A172 (cell line): Measurements from ENCODE around the gene TSTD1. TPM values are rescaled to one million over a fixed set of nuclear protein-coding genes. Genes with fewer than 3 reads are reported as not detected.
"Not testable (repeated sequence)": the region's sequence is repeated elsewhere in the genome, so short reads cannot be mapped to it uniquely, and the experiment has no call there.

ENCODE experiments used
- DNase-seq: peaks from one replicate; pipeline ENCODE4 v3.0.0-alpha.2; 2015; ENCODE audit warnings: low spot score
- total RNA-seq: library from RNA; depleted of rRNA; stranded (reverse); fragments of >200 nt; shearing (Covaris generic); gene quantifications from 2 replicates; pipeline ENCODE4 v1.2.3, GENCODE V29; 2014

Gene TSTD1
- total RNA-seq, 1 experiment from 2014 or later, result not detected

DNA sequence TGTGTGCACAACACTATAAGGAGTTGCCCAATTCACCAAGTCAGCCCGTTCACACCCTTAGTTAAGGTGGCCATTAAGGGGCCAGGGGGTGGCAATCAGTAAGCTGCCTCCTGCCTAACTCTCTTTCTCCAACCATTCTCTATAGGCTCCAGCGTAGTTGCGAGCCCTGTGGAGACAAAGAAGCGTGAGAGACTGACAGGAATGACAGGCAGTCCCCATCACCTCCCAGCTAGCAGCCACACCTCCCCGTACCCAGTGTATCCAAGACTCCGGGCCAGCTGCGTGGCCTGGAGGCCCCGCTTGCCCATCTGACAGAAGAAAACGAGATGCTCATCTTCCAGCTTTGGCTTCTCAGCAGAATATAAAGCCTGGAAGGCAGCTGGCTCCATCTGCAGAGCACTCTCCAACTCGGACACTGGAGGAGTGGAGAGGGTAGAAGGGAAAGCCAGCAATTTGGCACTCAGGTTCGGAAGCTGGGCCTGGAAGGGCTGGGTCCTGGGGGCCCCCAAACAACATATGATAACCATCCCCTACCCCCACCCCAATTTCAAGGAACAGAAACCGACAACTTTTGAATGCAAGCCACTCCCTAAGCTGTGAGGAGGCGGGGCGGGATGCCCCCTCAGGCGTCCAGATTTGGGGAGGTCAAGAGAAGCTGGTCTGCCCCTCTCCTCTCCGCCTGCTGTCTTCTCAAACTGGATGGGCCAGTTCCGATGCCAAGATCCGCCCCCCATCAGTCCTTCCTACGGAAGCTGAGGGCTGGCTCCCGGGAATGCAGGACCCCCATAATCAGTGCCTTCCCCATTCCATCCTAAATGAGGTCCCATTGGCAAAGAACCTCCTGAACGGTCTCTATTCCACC is 872 bp downstream of the TSTD1 start:
- DNase-seq, result no peak

DNA sequence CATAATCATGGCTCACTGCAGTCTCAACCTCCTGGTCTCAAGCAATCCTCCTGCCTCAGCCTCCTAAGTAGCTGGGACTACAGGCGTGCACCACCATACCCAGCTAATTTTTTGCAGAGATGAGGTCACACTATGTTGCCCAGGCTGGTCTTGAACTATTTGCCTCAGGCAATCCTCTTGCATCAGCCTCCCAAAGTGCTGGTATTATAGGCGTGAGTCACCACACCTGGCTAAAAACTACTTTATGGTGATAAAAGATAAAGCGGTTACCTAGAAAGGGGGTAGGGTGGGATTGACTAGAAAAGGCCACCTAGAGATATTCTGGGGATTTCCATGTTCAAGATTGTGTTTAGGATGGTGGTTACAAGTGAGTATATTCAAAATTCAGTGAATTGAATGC is 5.0 kb downstream of the TSTD1 start:
- DNase-seq, result no peak

DNA sequence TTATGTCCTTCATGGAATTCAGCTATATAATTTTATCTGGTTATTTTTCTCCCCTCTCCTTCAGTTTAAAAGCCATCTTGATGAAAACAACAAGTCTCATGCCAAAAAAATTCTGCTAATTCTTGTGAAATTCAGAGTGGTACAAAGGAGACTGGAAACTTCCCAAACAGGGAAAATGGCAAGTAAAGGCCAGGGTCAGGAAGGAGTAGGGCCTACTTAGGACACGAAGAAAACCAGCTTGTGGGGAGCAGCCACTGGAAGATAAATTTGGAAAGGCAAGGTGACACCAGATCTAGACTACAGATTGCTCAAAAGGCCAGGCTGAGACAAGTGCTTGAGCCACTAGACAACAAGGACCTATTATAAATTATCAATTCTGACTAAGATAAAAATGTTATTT is 6.4 kb downstream of the TSTD1 start:
- DNase-seq, result no peak

- DNase-seq, result no peak
Observed at GRCh38 chr1:161031874-161032273, 6.9 kb downstream of the TSTD1 start.

DNA sequence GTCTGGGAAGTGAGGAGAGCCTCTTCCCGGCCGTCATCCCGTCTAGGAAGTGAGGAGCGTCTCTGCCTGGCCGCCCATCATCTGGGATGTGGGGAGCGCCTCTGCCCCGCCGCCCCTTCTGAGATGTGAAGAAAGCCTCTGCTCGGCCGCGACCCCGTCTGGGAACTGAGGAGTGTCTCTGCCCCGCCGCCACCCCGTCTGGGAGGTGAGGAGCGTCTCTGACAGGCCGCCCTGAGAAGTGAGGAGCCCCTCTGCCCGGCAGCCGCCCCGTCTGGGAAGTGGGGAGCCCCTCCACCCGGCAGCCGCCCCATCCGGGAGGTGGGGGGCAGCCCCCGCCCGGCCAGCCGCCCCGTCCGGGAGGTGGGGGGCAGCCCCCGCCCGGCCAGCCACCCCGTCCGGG is 9.3 kb downstream of the TSTD1 start:
- DNase-seq, result not testable (repeated sequence)

DNA sequence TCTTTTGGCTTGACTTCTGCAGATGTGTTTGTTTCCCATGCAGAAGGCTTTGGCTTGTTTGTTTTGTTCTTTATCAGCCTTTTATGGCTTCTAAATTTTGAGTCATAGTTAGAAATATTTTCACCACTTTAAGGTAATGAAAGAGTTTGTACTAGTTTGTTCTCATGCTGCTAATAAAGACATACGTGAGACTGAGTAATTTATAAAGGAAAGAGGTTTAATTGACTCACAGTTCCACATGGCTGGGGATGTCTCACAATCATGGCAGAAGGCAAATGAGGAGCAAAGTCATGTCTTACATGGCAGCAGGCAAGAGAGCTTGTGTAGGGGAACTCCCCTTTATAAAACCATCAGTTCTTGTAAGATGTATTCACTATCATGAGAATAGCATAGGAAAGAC is 11.8 kb downstream of the TSTD1 start:
- not testable (repeated sequence) for DNase-seq

DNA sequence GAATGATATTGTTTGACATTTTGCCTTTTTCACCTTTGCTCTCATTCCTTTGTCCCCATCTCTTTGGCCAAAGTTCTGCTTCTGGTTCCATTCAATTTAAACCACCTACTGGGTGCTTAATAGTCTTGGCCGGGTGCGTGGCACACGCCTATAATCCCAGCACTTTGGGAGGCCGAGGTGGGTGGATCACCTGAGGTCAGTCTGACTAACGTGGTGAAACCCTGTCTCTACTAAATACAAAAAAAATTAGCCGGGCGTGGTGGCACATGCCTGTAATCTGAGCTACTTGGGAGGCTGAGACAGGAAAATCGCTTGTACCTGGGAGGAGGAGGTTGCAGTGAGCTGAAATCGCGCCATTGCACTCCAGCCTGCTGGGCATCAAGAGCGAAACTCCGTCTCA is 16.3 kb downstream of the TSTD1 start:
- not testable (repeated sequence) for DNase-seq

DNA sequence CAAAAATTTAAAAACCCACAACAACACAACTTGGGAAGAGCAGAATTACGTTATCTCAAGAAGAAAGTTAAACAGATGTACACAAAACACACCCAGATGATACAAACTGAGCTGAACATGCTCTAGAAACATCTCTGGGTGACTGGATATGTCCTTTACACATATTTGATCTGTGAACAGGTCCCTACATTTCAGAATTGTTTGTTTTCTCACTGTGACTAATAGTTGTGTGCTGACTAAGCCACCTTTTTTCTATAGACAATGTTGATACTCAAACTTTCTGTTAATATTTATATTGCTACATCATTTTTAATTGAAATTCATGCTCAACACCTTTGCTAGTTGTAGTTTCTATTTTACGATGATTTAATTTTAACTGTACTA is 16.8 kb downstream of the TSTD1 start:
- DNase-seq, result no peak

- DNase-seq, result peak; percentile 85
Observed at GRCh38 chr1:161021165-161021969, 17.4 kb downstream of the TSTD1 start.

GRCh38 chr1:161020509-161021164 is 18.1 kb downstream of the TSTD1 start, which contains the start of gene F11R:
TSS of gene F11R (minus strand) at chr1:161021152. CDS start at chr1:161021073, 79 bp downstream.
- DNase-seq, result peak; percentile 28

- no peak for DNase-seq
Observed at GRCh38 chr1:161019751-161020495, 18.8 kb downstream of the TSTD1 start.

DNA sequence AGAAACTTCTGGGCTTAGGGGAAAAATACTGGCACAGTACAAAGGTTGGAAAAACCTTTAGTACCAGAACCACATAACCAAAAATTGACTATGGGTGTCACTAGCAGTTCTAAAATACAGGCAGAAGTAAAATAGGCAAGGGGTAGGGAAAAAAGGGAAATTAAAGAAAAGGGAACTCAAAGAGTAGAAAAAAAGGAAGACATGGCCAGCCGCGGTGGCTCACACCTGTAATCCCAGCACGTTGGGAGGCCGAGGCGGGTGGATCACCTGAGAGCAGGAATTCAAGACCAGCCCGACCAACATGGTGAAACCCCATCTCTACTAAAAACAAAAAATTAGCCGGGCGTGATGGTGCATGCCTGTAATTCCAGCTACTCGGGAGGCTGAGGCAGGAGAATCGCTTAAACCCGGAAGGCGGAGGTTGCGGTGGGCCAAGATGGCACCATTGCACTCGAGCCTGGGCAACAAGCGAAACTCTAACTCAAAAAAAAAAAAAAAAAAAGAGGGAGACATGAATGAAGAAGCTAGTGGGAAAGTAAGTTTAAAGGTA is 19.6 kb downstream of the TSTD1 start:
- not testable (repeated sequence) for DNase-seq

DNA sequence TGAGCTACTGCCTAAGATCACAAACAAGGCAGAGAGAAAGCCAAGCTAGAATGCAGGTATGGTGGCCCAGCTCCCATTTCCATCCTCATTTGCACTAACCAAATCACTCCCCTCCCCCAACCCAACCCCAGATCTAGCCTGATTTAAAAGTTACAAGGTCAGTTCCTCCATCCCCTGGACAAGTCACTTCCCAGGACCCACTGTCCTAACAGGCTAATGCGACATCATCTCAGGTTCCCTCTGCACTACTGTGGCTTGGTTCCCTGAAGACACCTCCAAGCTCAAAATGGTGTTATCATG is 20.2 kb downstream of the TSTD1 start:
- no peak for DNase-seq

- no peak for DNase-seq
Observed at GRCh38 chr1:161017756-161018630, 20.8 kb downstream of the TSTD1 start.

DNA sequence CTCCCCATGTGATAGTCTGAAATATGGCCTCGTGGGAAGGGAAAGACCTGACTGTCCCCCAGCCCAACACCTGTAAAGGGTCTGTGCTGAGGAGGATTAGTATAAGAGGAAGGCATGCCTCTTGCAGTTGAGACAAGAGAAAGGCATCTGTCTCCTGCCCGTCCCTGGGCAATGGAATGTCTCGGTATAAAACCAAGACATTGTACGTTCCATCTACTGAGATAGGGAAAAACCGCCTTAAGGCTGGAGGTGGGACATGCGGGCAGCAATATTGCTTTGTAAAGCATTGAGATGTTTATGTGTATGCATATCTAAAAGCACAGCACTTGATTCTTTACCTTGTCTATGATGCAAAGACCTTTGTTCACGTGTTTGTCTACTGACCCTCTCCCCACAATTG is 21.6 kb downstream of the TSTD1 start:
- not testable (repeated sequence) for DNase-seq

DNA sequence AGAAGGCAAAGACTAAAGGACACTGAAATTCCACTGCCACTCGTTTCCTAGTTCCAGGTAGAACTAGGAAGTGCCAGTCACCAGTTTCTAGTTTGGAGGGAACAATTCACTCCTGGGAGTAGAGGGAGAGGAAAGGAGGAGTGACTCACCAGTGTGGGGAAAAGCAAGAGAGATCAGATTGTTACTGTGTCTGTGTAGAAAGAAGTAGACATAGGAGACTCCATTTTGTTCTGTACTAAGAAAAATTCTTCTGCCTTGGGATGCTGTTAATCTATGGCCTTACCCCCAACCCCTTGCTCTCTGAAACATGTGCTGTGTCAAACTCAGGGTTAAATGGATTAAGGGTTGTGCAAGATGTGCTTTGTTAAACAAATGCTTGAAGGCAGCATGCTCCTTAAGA is 22.1 kb downstream of the TSTD1 start:
- not testable (repeated sequence) for DNase-seq

DNA sequence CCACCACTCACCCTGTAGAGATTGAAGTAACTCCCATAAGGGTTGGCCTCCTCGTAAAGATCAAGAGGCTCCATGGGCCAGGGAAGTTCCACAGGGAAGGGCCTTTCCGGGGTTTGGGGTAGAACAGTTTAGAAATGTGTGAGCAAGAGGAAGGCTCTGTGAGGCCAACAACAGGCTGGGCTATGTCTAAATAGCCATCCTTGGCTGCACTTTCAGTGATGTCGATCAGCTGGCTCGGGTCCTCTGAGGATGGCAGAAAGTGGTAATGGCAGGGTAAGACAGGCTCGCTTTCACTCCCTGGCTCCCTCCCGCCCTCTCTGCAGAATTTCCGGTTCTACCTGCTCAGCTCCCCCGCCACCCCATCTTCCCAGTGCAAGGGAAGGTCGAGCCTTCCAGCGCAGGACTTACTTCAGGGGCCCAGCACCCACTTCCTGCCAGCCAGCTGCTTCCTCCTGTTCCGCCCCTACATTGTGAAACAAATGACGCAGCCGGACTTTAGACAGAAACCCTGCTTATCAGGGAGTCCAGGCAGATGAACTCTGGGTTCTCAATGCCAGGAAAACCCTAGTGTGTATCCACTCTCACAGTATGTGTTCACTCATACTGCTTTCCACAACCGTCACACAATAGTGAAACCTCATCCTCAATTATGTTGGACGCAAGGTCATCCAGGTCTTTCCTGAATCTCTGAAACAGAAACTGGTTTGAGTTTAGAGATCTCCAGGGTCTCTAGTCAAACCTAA is 25.1 kb downstream of the TSTD1 start:
- no peak for DNase-seq

DNA sequence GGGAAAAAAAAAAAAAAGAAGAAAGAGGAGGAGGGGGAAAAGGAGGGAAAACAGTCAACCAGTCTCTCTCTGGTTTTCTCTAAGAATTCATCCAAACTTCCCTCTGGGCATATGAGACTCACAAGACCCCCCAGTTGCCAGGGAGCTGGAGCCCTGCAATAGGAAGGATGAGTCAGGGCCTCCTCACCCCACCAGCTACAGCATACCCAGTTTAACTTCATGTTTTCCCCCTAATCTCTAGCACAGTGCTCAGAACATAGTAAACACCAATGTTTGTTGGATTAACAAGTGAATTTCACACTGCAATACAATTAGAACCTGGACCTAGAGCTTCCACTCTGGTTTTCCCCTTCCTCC is 25.7 kb downstream of the TSTD1 start:
- DNase-seq, result no peak

GRCh38 chr1:161012420-161012819 is 26.3 kb downstream of the TSTD1 start:
- DNase-seq, result no peak
